ENCODE data around the gene MAN1A1. TPM values are rescaled to one million over a fixed set of nuclear protein-coding genes. Genes with fewer than 3 reads are reported as not detected.
A peak's percentile ranks its signal among the peaks of the same experiment; 100 is the strongest.

MAN1A1 gene
- total and polyA plus RNA-seq, 2 experiments from 2014 or later = 2.0 to 8.7 TPM

DNA sequence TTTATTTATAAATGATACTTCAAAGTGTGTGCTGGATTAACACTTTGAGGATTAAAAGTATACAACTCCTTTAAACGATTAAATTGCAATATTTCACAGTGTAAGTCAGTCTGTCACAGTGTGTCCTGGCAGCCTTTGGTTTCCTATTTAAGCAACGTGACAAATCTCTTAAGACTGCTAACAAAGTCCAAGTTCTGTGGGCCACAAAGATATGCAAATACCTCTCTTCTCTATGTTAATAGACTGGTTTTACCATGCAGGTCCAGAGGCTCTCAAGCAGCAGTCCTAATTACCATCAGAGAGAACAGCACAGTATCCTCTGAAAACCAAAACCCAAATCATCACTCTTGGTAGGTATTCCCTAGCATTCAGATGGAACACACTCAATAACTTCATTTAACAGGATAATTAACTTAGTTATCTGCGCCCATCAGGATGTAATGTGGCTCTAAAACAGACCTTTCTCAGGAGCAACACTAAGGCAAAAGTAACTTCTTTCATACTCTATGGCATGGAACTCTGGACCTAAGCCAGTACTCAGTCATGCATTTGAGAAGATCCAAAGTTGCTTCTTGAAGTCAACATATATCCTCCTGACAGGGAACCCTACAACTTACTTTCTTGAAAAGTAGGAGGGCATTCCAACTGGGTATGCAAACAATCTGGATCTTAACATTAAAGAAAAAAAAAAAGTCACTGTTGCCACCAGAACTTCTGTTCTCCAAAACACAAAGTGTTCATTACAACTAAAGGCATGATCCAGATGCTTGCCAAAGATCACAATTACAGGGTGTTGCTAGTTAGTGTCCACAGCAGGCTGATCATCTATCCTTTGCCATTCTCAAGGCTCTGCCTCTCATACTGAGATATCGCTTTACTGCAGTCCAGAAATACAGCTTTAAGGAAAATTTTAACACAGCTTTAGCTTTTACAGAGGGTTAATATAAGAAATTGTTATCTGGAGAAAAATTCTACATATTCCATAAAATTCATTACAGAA, 53.2 kb downstream of the MAN1A1 start:
- Mint-ChIP-seq H3K27me3 (ENCODE audit: insufficient read depth, low read depth, poor library complexity) (no peaks in the 10 kb centered on the region), H3K4me1 (peaks cover 16% of the 10 kb centered on the region; the same call in 2 of the 3 replicates), H3K9me3 (no peaks in the 10 kb centered on the region; the same call in 2 of the 3 replicates), H3K27ac (peak overlapping the region; percentile 65; the same call in 1 of the 2 replicates), H3K4me3 (no peak overlapping the region), H3K36me3 (ENCODE audit: low read depth) (no peaks in the 10 kb centered on the region)
- peak overlapping the region; percentile 3; the same call in 1 of the 2 replicates for H3K4me3 ChIP-seq
- no peaks in the 10 kb centered on the region for H3F3A ChIP-seq (replicated peaks; ENCODE audit: low read depth)
- TF ChIP-seq, protein P1, sequence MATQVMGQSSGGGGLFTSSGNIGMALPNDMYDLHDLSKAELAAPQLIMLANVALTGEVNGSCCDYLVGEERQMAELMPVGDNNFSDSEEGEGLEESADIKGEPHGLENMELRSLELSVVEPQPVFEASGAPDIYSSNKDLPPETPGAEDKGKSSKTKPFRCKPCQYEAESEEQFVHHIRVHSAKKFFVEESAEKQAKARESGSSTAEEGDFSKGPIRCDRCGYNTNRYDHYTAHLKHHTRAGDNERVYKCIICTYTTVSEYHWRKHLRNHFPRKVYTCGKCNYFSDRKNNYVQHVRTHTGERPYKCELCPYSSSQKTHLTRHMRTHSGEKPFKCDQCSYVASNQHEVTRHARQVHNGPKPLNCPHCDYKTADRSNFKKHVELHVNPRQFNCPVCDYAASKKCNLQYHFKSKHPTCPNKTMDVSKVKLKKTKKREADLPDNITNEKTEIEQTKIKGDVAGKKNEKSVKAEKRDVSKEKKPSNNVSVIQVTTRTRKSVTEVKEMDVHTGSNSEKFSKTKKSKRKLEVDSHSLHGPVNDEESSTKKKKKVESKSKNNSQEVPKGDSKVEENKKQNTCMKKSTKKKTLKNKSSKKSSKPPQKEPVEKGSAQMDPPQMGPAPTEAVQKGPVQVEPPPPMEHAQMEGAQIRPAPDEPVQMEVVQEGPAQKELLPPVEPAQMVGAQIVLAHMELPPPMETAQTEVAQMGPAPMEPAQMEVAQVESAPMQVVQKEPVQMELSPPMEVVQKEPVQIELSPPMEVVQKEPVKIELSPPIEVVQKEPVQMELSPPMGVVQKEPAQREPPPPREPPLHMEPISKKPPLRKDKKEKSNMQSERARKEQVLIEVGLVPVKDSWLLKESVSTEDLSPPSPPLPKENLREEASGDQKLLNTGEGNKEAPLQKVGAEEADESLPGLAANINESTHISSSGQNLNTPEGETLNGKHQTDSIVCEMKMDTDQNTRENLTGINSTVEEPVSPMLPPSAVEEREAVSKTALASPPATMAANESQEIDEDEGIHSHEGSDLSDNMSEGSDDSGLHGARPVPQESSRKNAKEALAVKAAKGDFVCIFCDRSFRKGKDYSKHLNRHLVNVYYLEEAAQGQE (IDR thresholded peaks at IDR 0.05; ENCODE audit: unreplicated experiment) = no peak
- TF ChIP-seq CREB1 (CRISPR knock-in tag; IDR thresholded peaks at IDR 0.05; ENCODE audit: low read depth) = no peak
- TF ChIP-seq, protein P2, sequence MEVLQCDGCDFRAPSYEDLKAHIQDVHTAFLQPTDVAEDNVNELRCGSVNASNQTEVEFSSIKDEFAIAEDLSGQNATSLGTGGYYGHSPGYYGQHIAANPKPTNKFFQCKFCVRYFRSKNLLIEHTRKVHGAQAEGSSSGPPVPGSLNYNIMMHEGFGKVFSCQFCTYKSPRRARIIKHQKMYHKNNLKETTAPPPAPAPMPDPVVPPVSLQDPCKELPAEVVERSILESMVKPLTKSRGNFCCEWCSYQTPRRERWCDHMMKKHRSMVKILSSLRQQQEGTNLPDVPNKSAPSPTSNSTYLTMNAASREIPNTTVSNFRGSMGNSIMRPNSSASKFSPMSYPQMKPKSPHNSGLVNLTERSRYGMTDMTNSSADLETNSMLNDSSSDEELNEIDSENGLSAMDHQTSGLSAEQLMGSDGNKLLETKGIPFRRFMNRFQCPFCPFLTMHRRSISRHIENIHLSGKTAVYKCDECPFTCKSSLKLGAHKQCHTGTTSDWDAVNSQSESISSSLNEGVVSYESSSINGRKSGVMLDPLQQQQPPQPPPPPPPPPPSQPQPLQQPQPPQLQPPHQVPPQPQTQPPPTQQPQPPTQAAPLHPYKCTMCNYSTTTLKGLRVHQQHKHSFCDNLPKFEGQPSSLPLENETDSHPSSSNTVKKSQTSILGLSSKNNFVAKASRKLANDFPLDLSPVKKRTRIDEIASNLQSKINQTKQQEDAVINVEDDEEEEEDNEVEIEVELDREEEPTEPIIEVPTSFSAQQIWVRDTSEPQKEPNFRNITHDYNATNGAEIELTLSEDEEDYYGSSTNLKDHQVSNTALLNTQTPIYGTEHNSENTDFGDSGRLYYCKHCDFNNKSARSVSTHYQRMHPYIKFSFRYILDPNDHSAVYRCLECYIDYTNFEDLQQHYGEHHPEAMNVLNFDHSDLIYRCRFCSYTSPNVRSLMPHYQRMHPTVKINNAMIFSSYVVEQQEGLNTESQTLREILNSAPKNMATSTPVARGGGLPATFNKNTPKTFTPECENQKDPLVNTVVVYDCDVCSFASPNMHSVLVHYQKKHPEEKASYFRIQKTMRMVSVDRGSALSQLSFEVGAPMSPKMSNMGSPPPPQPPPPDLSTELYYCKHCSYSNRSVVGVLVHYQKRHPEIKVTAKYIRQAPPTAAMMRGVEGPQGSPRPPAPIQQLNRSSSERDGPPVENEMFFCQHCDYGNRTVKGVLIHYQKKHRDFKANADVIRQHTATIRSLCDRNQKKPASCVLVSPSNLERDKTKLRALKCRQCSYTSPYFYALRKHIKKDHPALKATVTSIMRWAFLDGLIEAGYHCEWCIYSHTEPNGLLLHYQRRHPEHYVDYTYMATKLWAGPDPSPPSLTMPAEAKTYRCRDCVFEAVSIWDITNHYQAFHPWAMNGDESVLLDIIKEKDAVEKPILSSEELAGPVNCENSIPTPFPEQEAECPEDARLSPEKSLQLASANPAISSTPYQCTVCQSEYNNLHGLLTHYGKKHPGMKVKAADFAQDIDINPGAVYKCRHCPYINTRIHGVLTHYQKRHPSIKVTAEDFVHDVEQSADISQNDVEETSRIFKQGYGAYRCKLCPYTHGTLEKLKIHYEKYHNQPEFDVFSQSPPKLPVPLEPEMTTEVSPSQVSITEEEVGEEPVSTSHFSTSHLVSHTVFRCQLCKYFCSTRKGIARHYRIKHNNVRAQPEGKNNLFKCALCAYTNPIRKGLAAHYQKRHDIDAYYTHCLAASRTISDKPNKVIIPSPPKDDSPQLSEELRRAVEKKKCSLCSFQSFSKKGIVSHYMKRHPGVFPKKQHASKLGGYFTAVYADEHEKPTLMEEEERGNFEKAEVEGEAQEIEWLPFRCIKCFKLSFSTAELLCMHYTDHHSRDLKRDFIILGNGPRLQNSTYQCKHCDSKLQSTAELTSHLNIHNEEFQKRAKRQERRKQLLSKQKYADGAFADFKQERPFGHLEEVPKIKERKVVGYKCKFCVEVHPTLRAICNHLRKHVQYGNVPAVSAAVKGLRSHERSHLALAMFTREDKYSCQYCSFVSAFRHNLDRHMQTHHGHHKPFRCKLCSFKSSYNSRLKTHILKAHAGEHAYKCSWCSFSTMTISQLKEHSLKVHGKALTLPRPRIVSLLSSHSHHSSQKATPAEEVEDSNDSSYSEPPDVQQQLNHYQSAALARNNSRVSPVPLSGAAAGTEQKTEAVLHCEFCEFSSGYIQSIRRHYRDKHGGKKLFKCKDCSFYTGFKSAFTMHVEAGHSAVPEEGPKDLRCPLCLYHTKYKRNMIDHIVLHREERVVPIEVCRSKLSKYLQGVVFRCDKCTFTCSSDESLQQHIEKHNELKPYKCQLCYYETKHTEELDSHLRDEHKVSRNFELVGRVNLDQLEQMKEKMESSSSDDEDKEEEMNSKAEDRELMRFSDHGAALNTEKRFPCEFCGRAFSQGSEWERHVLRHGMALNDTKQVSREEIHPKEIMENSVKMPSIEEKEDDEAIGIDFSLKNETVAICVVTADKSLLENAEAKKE (CRISPR knock-in tag; IDR thresholded peaks at IDR 0.05) = peak; percentile 80
- TF ChIP-seq NANOG (IDR thresholded peaks at IDR 0.05; ENCODE audit: borderline replicate concordance) = no peak
- TF ChIP-seq, protein P3, sequence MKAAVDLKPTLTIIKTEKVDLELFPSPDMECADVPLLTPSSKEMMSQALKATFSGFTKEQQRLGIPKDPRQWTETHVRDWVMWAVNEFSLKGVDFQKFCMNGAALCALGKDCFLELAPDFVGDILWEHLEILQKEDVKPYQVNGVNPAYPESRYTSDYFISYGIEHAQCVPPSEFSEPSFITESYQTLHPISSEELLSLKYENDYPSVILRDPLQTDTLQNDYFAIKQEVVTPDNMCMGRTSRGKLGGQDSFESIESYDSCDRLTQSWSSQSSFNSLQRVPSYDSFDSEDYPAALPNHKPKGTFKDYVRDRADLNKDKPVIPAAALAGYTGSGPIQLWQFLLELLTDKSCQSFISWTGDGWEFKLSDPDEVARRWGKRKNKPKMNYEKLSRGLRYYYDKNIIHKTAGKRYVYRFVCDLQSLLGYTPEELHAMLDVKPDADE (IDR thresholded peaks at IDR 0.05) = no peak
- DNase-seq (ENCODE audit: low spot score) (peak; percentile 18), ATAC-seq (peak; percentile 88)
- H3K79me2 ChIP-seq (replicated peaks; ENCODE audit: insufficient read depth) = no peaks in the 10 kb centered on the region
- H3K27ac ChIP-seq (ENCODE audit: low read depth) = no peak overlapping the region
- peak overlapping the region; percentile 36; the same call in 1 of the 2 replicates for H3K4me2 ChIP-seq
- H3K36me3 ChIP-seq (ENCODE audit: insufficient read depth) = no peaks in the 10 kb centered on the region
- H3K9me2 ChIP-seq (ENCODE audit: insufficient read depth) = no peaks in the 10 kb centered on the region
- no peaks in the 10 kb centered on the region for H3K27me3 ChIP-seq (ENCODE audit: insufficient read depth)
- peaks cover 19% of the 10 kb centered on the region for H3K4me1 ChIP-seq (ENCODE audit: insufficient read depth)
- H4K20me1 ChIP-seq (replicated peaks; ENCODE audit: insufficient read depth) = no peaks in the 10 kb centered on the region
- H2AFZ ChIP-seq = no peak overlapping the region
